IPS-18a (cell line): ENCODE measurements around the gene DENND2C.
A peak's percentile ranks its signal among the peaks of the same experiment; 100 is the strongest.

Source experiments
- H3K27ac ChIP-seq: one replicate; pipeline ENCODE4 v1.5.1; 2013; ENCODE audit warnings: low read length
- H3K27me3 ChIP-seq: one replicate; pipeline ENCODE4 v1.6.1; 2013; ENCODE audit warnings: mild to moderate bottlenecking, low read length; ENCODE audit not compliant: control insufficient read depth, insufficient read depth
- H3K36me3 ChIP-seq: one replicate; pipeline ENCODE4 v1.6.1; 2013; ENCODE audit warnings: low read depth, low read length; ENCODE audit not compliant: control insufficient read depth
- H3K4me1 ChIP-seq: one replicate; pipeline ENCODE4 v1.6.1; 2013; ENCODE audit warnings: low read depth, low read length; ENCODE audit not compliant: control insufficient read depth
- H3K4me3 ChIP-seq: one replicate; pipeline ENCODE4 v1.5.1; 2013; ENCODE audit warnings: low read length
- H3K9ac ChIP-seq: one replicate; pipeline ENCODE4 v1.6.1; 2013; ENCODE audit warnings: mild to moderate bottlenecking, low read length, moderate library complexity
- H3K9me3 ChIP-seq: one replicate; pipeline ENCODE4 v1.6.1; 2013; ENCODE audit warnings: low read depth, low read length; ENCODE audit not compliant: control insufficient read depth

The DENND2C gene

GRCh38 chr1:114671939-114672275 is 2.1 kb upstream of the DENND2C start:
- H3K27ac ChIP-seq = no peak overlapping the region
- no peaks in the 10 kb centered on the region for H3K9me3 ChIP-seq
- peaks cover 26% of the 10 kb centered on the region for H3K27me3 ChIP-seq
- H3K4me3 ChIP-seq = no peak overlapping the region
- no peak overlapping the region for H3K9ac ChIP-seq
- peaks cover 4% of the 10 kb centered on the region for H3K4me1 ChIP-seq
- no peaks in the 10 kb centered on the region for H3K36me3 ChIP-seq

- H3K4me1 ChIP-seq = peaks cover 4% of the 10 kb centered on the region
- H3K27me3 ChIP-seq = peaks cover 26% of the 10 kb centered on the region
- no peak overlapping the region for H3K4me3 ChIP-seq
- no peaks in the 10 kb centered on the region for H3K36me3 ChIP-seq
- no peaks in the 10 kb centered on the region for H3K9me3 ChIP-seq
- no peak overlapping the region for H3K27ac ChIP-seq
- H3K9ac ChIP-seq = no peak overlapping the region
Observed at GRCh38 chr1:114671011-114671938, 1.4 kb upstream of the DENND2C start.

GRCh38 chr1:114670083-114671010 is 498 bp upstream of the DENND2C start:
- no peak overlapping the region for H3K27ac ChIP-seq
- H3K27me3 ChIP-seq = peaks cover 26% of the 10 kb centered on the region
- H3K4me3 ChIP-seq = peak overlapping the region; percentile 75

GRCh38 chr1:114668784-114669561 is 876 bp downstream of the DENND2C start:
- H3K27ac ChIP-seq = no peak overlapping the region
- peak overlapping the region; percentile 8 for H3K9ac ChIP-seq

More at GRCh38 chr1:114670083-114671010, 498 bp upstream of the DENND2C start:
- H3K9ac ChIP-seq = peak overlapping the region; percentile 39
- H3K9me3 ChIP-seq = no peaks in the 10 kb centered on the region
- H3K4me1 ChIP-seq = peaks cover 4% of the 10 kb centered on the region
- H3K36me3 ChIP-seq = no peaks in the 10 kb centered on the region

GRCh38 chr1:114668373-114668772 is 1.5 kb downstream of the DENND2C start:
- Histone ChIP-seq H3K9me3 (no peaks in the 10 kb centered on the region), H3K4me1 (peaks cover 4% of the 10 kb centered on the region), H3K36me3 (no peaks in the 10 kb centered on the region), H3K9ac (no peak overlapping the region), H3K27me3 (peaks cover 26% of the 10 kb centered on the region), H3K4me3 (no peak overlapping the region), H3K27ac (no peak overlapping the region)

More at GRCh38 chr1:114668784-114669561, 876 bp downstream of the DENND2C start:
- H3K27me3 ChIP-seq = peaks cover 26% of the 10 kb centered on the region
- peaks cover 4% of the 10 kb centered on the region for H3K4me1 ChIP-seq
- peak overlapping the region; percentile 75 for H3K4me3 ChIP-seq
- no peaks in the 10 kb centered on the region for H3K36me3 ChIP-seq
- no peaks in the 10 kb centered on the region for H3K9me3 ChIP-seq

- Histone ChIP-seq H3K4me1 (peaks cover 4% of the 10 kb centered on the region), H3K4me3 (no peak overlapping the region), H3K9me3 (no peaks in the 10 kb centered on the region), H3K27ac (no peak overlapping the region), H3K9ac (no peak overlapping the region), H3K27me3 (peaks cover 26% of the 10 kb centered on the region), H3K36me3 (no peaks in the 10 kb centered on the region)
Observed at GRCh38 chr1:114666954-114667353, 2.9 kb downstream of the DENND2C start.

GRCh38 chr1:114660238-114660637 is 9.6 kb downstream of the DENND2C start:
- Histone ChIP-seq H3K9ac (no peak overlapping the region), H3K4me1 (no peaks in the 10 kb centered on the region), H3K9me3 (no peaks in the 10 kb centered on the region), H3K27me3 (no peaks in the 10 kb centered on the region), H3K4me3 (no peak overlapping the region), H3K27ac (no peak overlapping the region), H3K36me3 (no peaks in the 10 kb centered on the region)

- no peaks in the 10 kb centered on the region for H3K9me3 ChIP-seq
- H3K27ac ChIP-seq = no peak overlapping the region
- no peaks in the 10 kb centered on the region for H3K27me3 ChIP-seq
- no peaks in the 10 kb centered on the region for H3K36me3 ChIP-seq
- no peak overlapping the region for H3K4me3 ChIP-seq
- no peak overlapping the region for H3K9ac ChIP-seq
- H3K4me1 ChIP-seq = no peaks in the 10 kb centered on the region
Observed at GRCh38 chr1:114651893-114652292, 18.0 kb downstream of the DENND2C start.

- Histone ChIP-seq H3K36me3 (no peaks in the 10 kb centered on the region), H3K9me3 (no peaks in the 10 kb centered on the region), H3K4me1 (no peaks in the 10 kb centered on the region), H3K9ac (no peak overlapping the region), H3K27ac (no peak overlapping the region), H3K27me3 (no peaks in the 10 kb centered on the region), H3K4me3 (no peak overlapping the region)
Observed at GRCh38 chr1:114648503-114648902, 21.3 kb downstream of the DENND2C start.

GRCh38 chr1:114641377-114641776 is 28.5 kb downstream of the DENND2C start:
- Histone ChIP-seq H3K27me3 (no peaks in the 10 kb centered on the region), H3K9me3 (no peaks in the 10 kb centered on the region), H3K27ac (no peak overlapping the region), H3K4me1 (no peaks in the 10 kb centered on the region), H3K9ac (no peak overlapping the region), H3K36me3 (no peaks in the 10 kb centered on the region), H3K4me3 (no peak overlapping the region)

- H3K9me3 ChIP-seq = no peaks in the 10 kb centered on the region
Observed at GRCh38 chr1:114638910-114639309, 30.9 kb downstream of the DENND2C start.

More at GRCh38 chr1:114638910-114639309, 30.9 kb downstream of the DENND2C start:
- no peak overlapping the region for H3K27ac ChIP-seq
- no peak overlapping the region for H3K9ac ChIP-seq
- H3K36me3 ChIP-seq = no peaks in the 10 kb centered on the region
- no peak overlapping the region for H3K4me3 ChIP-seq
- H3K4me1 ChIP-seq = no peaks in the 10 kb centered on the region
- no peaks in the 10 kb centered on the region for H3K27me3 ChIP-seq
